Measurements from ENCODE around the gene MGAT2.

DNA sequence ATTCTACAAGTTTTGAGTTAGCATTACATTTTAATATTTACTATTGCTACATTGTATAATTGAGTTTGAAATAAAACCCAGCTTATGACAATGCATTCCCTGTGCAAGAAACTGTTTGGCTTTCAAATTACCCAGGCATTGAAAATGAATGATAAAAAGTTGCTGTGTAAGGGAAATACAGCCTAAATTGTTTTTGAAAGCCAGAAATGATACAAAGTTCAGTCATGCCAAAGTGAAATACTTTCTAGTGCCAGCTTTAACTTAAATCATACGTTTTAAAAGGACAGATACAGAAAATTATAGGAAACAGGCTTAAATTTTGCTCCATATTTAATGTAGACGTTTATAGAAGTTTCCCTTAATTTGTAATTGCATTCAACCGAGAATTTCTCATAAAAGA is 2.8 kb downstream of the MGAT2 start:
- TF ChIP-seq CTCF (IDR thresholded peaks at IDR 0.05) (no peak), REST (IDR thresholded peaks at IDR 0.05; ENCODE audit: insufficient read depth in 1 of 2, low read depth in 2 of 2, low read length in 1 of 2) (no peak), POLR2AphosphoS5 (IDR thresholded peaks at IDR 0.05; ENCODE audit: low read depth, low read length) (no peak)

Measured in Panc1 (cell line).